ENCODE measurements around the gene TDRD9. TPM values are rescaled to one million over a fixed set of nuclear protein-coding genes. Genes with fewer than 3 reads are reported as not detected.

Gene TDRD9
- total RNA-seq, 1 experiment from 2014 or later, result not detected

DNA sequence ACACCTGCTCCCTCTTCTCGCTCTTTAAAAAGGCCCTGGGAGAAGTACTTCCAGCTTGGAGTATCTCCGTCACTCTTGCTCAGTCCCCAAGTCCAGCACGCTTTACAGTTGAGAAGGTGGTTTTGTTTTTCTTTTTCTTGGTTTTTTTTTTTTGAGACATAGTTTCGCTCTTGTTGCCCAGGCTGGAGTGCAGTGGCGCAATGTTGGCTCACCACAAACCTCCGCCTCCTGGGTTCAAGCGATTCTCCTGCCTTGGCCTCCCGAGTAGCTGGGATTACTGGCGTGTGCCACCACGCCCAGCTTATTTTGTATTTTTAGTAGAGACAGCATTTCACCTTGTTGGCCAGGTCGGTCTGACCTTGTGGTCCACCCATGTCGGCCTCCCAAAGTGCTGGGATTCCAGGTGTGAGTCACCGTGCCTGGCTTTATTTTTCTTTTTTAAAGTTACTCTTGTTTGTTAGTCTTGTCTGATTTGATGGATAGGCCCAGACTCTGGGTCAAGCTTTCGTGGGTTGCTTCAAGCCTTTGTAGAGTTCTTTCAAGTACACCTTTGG, 1.9 kb downstream of the TDRD9 start:
- TF ChIP-seq POLR2AphosphoS5 (IDR thresholded peaks at IDR 0.05; ENCODE audit: low read depth, low read length) (no peak), SIN3A (IDR thresholded peaks at IDR 0.05; ENCODE audit: borderline replicate concordance, insufficient read depth, low read depth, low read length) (no peak), TCF7L2 (IDR thresholded peaks at IDR 0.05; ENCODE audit: low read depth, low read length) (no peak)
- TF ChIP-seq, protein P1, sequence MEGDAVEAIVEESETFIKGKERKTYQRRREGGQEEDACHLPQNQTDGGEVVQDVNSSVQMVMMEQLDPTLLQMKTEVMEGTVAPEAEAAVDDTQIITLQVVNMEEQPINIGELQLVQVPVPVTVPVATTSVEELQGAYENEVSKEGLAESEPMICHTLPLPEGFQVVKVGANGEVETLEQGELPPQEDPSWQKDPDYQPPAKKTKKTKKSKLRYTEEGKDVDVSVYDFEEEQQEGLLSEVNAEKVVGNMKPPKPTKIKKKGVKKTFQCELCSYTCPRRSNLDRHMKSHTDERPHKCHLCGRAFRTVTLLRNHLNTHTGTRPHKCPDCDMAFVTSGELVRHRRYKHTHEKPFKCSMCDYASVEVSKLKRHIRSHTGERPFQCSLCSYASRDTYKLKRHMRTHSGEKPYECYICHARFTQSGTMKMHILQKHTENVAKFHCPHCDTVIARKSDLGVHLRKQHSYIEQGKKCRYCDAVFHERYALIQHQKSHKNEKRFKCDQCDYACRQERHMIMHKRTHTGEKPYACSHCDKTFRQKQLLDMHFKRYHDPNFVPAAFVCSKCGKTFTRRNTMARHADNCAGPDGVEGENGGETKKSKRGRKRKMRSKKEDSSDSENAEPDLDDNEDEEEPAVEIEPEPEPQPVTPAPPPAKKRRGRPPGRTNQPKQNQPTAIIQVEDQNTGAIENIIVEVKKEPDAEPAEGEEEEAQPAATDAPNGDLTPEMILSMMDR (IDR thresholded peaks at IDR 0.05), result no peak
- TF ChIP-seq, protein P2, sequence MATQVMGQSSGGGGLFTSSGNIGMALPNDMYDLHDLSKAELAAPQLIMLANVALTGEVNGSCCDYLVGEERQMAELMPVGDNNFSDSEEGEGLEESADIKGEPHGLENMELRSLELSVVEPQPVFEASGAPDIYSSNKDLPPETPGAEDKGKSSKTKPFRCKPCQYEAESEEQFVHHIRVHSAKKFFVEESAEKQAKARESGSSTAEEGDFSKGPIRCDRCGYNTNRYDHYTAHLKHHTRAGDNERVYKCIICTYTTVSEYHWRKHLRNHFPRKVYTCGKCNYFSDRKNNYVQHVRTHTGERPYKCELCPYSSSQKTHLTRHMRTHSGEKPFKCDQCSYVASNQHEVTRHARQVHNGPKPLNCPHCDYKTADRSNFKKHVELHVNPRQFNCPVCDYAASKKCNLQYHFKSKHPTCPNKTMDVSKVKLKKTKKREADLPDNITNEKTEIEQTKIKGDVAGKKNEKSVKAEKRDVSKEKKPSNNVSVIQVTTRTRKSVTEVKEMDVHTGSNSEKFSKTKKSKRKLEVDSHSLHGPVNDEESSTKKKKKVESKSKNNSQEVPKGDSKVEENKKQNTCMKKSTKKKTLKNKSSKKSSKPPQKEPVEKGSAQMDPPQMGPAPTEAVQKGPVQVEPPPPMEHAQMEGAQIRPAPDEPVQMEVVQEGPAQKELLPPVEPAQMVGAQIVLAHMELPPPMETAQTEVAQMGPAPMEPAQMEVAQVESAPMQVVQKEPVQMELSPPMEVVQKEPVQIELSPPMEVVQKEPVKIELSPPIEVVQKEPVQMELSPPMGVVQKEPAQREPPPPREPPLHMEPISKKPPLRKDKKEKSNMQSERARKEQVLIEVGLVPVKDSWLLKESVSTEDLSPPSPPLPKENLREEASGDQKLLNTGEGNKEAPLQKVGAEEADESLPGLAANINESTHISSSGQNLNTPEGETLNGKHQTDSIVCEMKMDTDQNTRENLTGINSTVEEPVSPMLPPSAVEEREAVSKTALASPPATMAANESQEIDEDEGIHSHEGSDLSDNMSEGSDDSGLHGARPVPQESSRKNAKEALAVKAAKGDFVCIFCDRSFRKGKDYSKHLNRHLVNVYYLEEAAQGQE (IDR thresholded peaks at IDR 0.05; ENCODE audit: insufficient read depth in 1 of 2, low read depth in 2 of 2, low read length in 1 of 2), result no peak
- Histone ChIP-seq H3K27ac (ENCODE audit: low read length) (no peak overlapping the region), H3K27me3 (ENCODE audit: control insufficient read depth, insufficient read depth, low read length) (no peaks in the 10 kb centered on the region), H3K9me3 (ENCODE audit: control insufficient read depth, insufficient read depth, low read depth, low read length) (no peaks in the 10 kb centered on the region), H3K4me3 (ENCODE audit: low read depth in 2 of 2, low read length in 2 of 2) (no peak overlapping the region), H3K36me3 (ENCODE audit: control insufficient read depth, insufficient read depth, low read length) (no peaks in the 10 kb centered on the region), H3K4me1 (ENCODE audit: control insufficient read depth, insufficient read depth, low read length) (no peaks in the 10 kb centered on the region)
- ATAC-seq, result no peak
- no TSS peak for BruUV-seq (replicated peaks)
- in situ Hi-C loops (cut with HindIII; ENCODE audit: low pct_unique_long_range_greater_than_20kb, low sequenced_read_pairs) (no loop called here), intact Hi-C loops (cut with micrococcal nuclease; ENCODE audit: unreplicated experiment) (no loop called here)
- ChIA-PET POLR2A (no interaction called here), CTCF (interaction anchor here (0.7 kb wide), 1 partner anchor 130 kb away, joined by 11 read pairs; no protein-coding TSS in a partner anchor)
- DNase-seq (ENCODE audit: low read depth, low spot score), result no peak

- Histone ChIP-seq H3K4me3 (ENCODE audit: low read depth in 2 of 2, low read length in 2 of 2) (no peak overlapping the region), H3K27ac (ENCODE audit: low read length) (no peak overlapping the region), H3K36me3 (ENCODE audit: control insufficient read depth, insufficient read depth, low read length) (no peaks in the 10 kb centered on the region), H3K9me3 (ENCODE audit: control insufficient read depth, insufficient read depth, low read depth, low read length) (no peaks in the 10 kb centered on the region), H3K4me1 (ENCODE audit: control insufficient read depth, insufficient read depth, low read length) (no peaks in the 10 kb centered on the region), H3K27me3 (ENCODE audit: control insufficient read depth, insufficient read depth, low read length) (no peaks in the 10 kb centered on the region)
- TF ChIP-seq POLR2AphosphoS5 (IDR thresholded peaks at IDR 0.05; ENCODE audit: low read depth, low read length), result no peak
- TF ChIP-seq, protein P1 (IDR thresholded peaks at IDR 0.05), result no peak
- no peak for TF ChIP-seq TCF7L2 (IDR thresholded peaks at IDR 0.05; ENCODE audit: low read depth, low read length)
- no peak for TF ChIP-seq SIN3A (IDR thresholded peaks at IDR 0.05; ENCODE audit: borderline replicate concordance, insufficient read depth, low read depth, low read length)
- TF ChIP-seq, protein P2 (IDR thresholded peaks at IDR 0.05; ENCODE audit: insufficient read depth in 1 of 2, low read depth in 2 of 2, low read length in 1 of 2), result no peak
- ChIA-PET POLR2A (no interaction called here), CTCF (no interaction called here)
- DNase-seq (ENCODE audit: low read depth, low spot score) (no peak), ATAC-seq (no peak)
- intact Hi-C loops (cut with micrococcal nuclease; ENCODE audit: unreplicated experiment), result no loop called here
- BruUV-seq (replicated peaks), result no TSS peak
- in situ Hi-C loops (cut with HindIII; ENCODE audit: low pct_unique_long_range_greater_than_20kb, low sequenced_read_pairs), result no loop called here
Observed at GRCh38 chr14:103931422-103931821, 3.2 kb downstream of the TDRD9 start.

Measured in Panc1 (cell line).